Hematopoietic multipotent progenitor cell treated with erythropoietin and hydrocortisone succinate and interleukin-3 and kit ligand, for 6 days (in vitro differentiated cells): ENCODE measurements around the gene LRRC17.
A peak's percentile ranks its signal among the peaks of the same experiment; 100 is the strongest.

Source experiments
- DNase-seq: peaks from one replicate; pipeline ENCODE4 v3.0.0-alpha.2; 2015

Gene LRRC17

GRCh38 chr7:102990642-102991041 lies 77.8 kb downstream of the LRRC17 start:
- no peak for DNase-seq

GRCh38 chr7:102991077-102991539 lies 78.3 kb downstream of the LRRC17 start:
- peak; percentile 59 for DNase-seq

GRCh38 chr7:102991540-102992214 lies 78.9 kb downstream of the LRRC17 start:
- peak; percentile 48 for DNase-seq

- DNase-seq = no peak
Measured at GRCh38 chr7:102992509-102992937, 79.7 kb downstream of the LRRC17 start.

- DNase-seq = peak; percentile 86
Measured at GRCh38 chr7:102992938-102993717, 80.3 kb downstream of the LRRC17 start.

- DNase-seq = no peak
Measured at GRCh38 chr7:102993718-102994029, 80.9 kb downstream of the LRRC17 start.

- no peak for DNase-seq
Measured at GRCh38 chr7:102994567-102994966, 81.8 kb downstream of the LRRC17 start.
